NT2/D1 (cell line): ENCODE data around the gene BBX.

Source experiments
- SUZ12 ChIP-seq: IDR thresholded peaks from 2 replicates; pipeline ENCODE4 v1.6.1; 2011; ENCODE audit not compliant: insufficient read length, insufficient read depth; ENCODE audit errors: extremely low read depth
- ZNF274 ChIP-seq: IDR thresholded peaks from 2 replicates; pipeline ENCODE4 v1.6.1; 2011; ENCODE audit warnings: mild to moderate bottlenecking, low read depth, low read length

DNA sequence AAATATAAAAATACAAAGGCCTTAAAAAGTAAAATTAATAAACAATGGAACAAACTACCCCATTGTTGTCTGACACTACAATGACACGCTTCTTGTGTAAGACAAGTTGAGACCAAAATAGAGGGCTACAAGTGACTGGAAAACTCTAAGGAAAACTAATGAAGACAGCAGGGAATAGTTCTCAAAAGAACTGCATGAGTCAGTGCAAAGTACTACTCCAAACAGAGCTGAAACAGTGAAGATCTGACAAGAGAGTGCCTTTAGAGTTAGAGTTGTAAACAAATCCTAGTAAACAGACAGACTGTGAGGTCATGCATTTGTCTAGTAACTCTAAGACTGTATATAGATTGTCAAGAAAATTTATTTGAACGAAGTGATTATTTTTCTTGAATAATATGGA lies 233.9 kb downstream of the BBX start:
- no peak for TF ChIP-seq ZNF274
- no peak for TF ChIP-seq SUZ12
